Heart left ventricle (tissue), 16 donors: ENCODE data around the gene HMGN4. TPM values are rescaled to one million over a fixed set of nuclear protein-coding genes. Genes with fewer than 3 reads are reported as not detected.
A peak's percentile ranks its signal among the peaks of the same experiment; 100 is the strongest.

Source experiments
- ATAC-seq, 4 donors: fragments of 200-7000 bp; cut with Tn5 transposase; one replicate each; pipeline ENCODE4 v1.9.1; 2020 to 2022; ENCODE audit warnings: moderate library complexity in 4 of 4, mild to moderate bottlenecking in 3 of 4, moderate number of reproducible peaks in 1 of 4
- DNase-seq, 5 donors: peaks; one replicate each; pipeline ENCODE4 v3.0.0-alpha.2; 2020
- H3K27ac ChIP-seq, 12 donors: fragments of 200-600 bp; sonication (generic) in 4 of 12; one replicate each; pipeline versions ENCODE4 v1.5.0 to v1.8.0; 2016 to 2022; ENCODE audit warnings: mild to moderate bottlenecking in 2 of 12
- H3K27me3 ChIP-seq, 9 donors: fragments of 200-600 bp; sonication (generic) in 2 of 9; one replicate each; pipeline versions ENCODE4 v1.5.1 to v1.8.0; 2016 to 2022; ENCODE audit warnings: mild to moderate bottlenecking in 3 of 9
- H3K36me3 ChIP-seq, 9 donors: fragments of 200-600 bp; sonication (generic) in 2 of 9; one replicate each; pipeline versions ENCODE4 v1.5.0 to v1.8.0; 2018 to 2022; ENCODE audit warnings: mild to moderate bottlenecking in 2 of 9
- H3K4me1 ChIP-seq, 12 donors: fragments of 200-600 bp; sonication (generic) in 4 of 12; one replicate each; pipeline versions ENCODE4 v1.5.0 to v1.8.0; 2016 to 2022; ENCODE audit warnings: mild to moderate bottlenecking in 3 of 12
- H3K4me3 ChIP-seq, 12 donors: fragments of 200-600 bp; sonication (generic) in 4 of 12; one replicate each; pipeline versions ENCODE4 v1.5.0 to v1.8.0; 2017 to 2022; ENCODE audit warnings: mild to moderate bottlenecking in 9 of 12, moderate library complexity in 4 of 12
- H3K9me3 ChIP-seq, 12 donors: fragments of 200-600 bp; sonication (generic) in 4 of 12; one replicate each; pipeline versions ENCODE4 v1.5.0 to v1.8.0; 2016 to 2022; ENCODE audit warnings: mild to moderate bottlenecking in 1 of 12
- CTCF ChIP-seq, 12 donors: fragments of 200-600 bp; sonication (generic) in 4 of 12; IDR thresholded peaks; one replicate each; pipeline versions ENCODE4 v1.5.0 to v1.8.0; 2018 to 2022; ENCODE audit warnings: antibody characterized with exemption in 12 of 12, mild to moderate bottlenecking in 5 of 12
- POLR2A ChIP-seq, 2 donors: fragments of 450-650 bp; IDR thresholded peaks; one replicate each; pipeline ENCODE4 v1.6.1; 2017; ENCODE audit warnings: antibody characterized with exemption in 2 of 2, mild to moderate bottlenecking in 2 of 2, moderate library complexity in 2 of 2
- WGBS, 4 donors: extraction: QIAGEN DNeasy Blood & Tissue Kit in 2 of 4; methylation state at CpG; one replicate each; pipeline versions ENCODE4 v1.1.5 to v1.1.7; 2013 to 2018; 5-methylcytosine and 5-hydroxymethylcytosine counted together
- intact Hi-C, 10 donors: fragments of 100-400 bp; cut with DNase I; formaldehyde crosslinking; loops; one replicate each; pipeline versions ENCODE4 v1.11.1 to v1.14.2; 2022
- polyA plus RNA-seq, 2 donors: library from polyadenylated mRNA; stranded (reverse); fragments of 200-250 nt; gene quantifications; one replicate each; pipeline ENCODE4 v1.2.3, GENCODE V29; 2013
- total RNA-seq, 9 donors: library from RNA; depleted of rRNA in 2 of 9; stranded (reverse); fragments of >200 nt in 2 of 9; fragmentation: NEBNext Ultra II Directional in 3 of 9; extraction: Animal tissue kit (Norgen Biotek cat#: 25700) in 3 of 9; gene quantifications; one replicate each; pipeline versions ENCODE4 v1.1.0 to v1.2.4, GENCODE V29; 2016 to 2023
- donor health status: ischemic (EF 13 %, LVEDD 7.1; RV severe dilation, severe dysfunction).
- donor health status: healthy with polysubstance abuse.
- donor health status: DM: no; HTN: yes; CAD: no.
- donor health status: DM: no; HTN: no; CAD: no.
- donor health status: ischemic (EF 25% LVEDD 6.9; RV normal size, moderate dysfunction).
- donor health status: ischemic (EF 25% LVEDD 5.7; RV mildly dilated, moderate dysfunction).
- donor health status: healthy.
- donor health status: DM: yes; HTN: yes; CAD: no.
- donor health status: ischemic (EF 35%, LVEDD 5.7; RV mildly dilated, moderate dysfunction).
- donor health status: nonischemic (EF 11% LVEDD 7.7; RV severe dilation, severe dysfunction).
- donor health status: DM: yes; HTN: yes; CAD: no.
- donor health status: PGD.
- donor health status: ischemic (EF 29% LVEDD 5.4; RV normal size, mild dysfunction).
- donor health status: nonischemic (EF 23%, LVEDD 6.1; RV moderate dilation, normal function).

The HMGN4 gene
- total and polyA plus RNA-seq, 11 donors: 5.8 to 52.8 (median 32.1) TPM

GRCh38 chr6:26493258-26493657, 44.9 kb upstream of the HMGN4 start:
- ATAC-seq: no peak
- 62 to 73% (median 68%) methylated on average over 2 of the region's 2 CpGs for WGBS, 4 donors
- H3K27ac ChIP-seq: no peak overlapping the region
- no peaks in the 10 kb centered on the region for H3K4me1 ChIP-seq
- no peaks in the 10 kb centered on the region for H3K9me3 ChIP-seq
- no peak overlapping the region for H3K4me3 ChIP-seq
- no peak for DNase-seq
- H3K36me3 ChIP-seq: no peaks in the 10 kb centered on the region
- TF ChIP-seq CTCF (IDR thresholded peaks at IDR 0.05): peak in 1 of 12 donors; percentile 17
- no peak for TF ChIP-seq POLR2A (IDR thresholded peaks at IDR 0.05)
- peaks cover 0 to 7% (median 0%) of the 10 kb centered on the region in 9 donors for H3K27me3 ChIP-seq
- intact Hi-C loops: no loop called here

GRCh38 chr6:26494117-26494516, 44.0 kb upstream of the HMGN4 start:
- peaks cover 0 to 7% (median 0%) of the 10 kb centered on the region in 9 donors for H3K27me3 ChIP-seq
- H3K9me3 ChIP-seq: no peaks in the 10 kb centered on the region
- no peak for TF ChIP-seq CTCF (IDR thresholded peaks at IDR 0.05)
- no peak for TF ChIP-seq POLR2A (IDR thresholded peaks at IDR 0.05)
- no peak for DNase-seq
- no peak for ATAC-seq
- WGBS, 4 donors: 85 to 90% (median 87%) methylated on average over 3 of the region's 3 CpGs
- intact Hi-C loops: no loop called here
- no peaks in the 10 kb centered on the region for H3K4me1 ChIP-seq
- no peaks in the 10 kb centered on the region for H3K36me3 ChIP-seq
- H3K4me3 ChIP-seq: no peak overlapping the region
- H3K27ac ChIP-seq: no peak overlapping the region

- TF ChIP-seq POLR2A (IDR thresholded peaks at IDR 0.05): no peak
- TF ChIP-seq CTCF (IDR thresholded peaks at IDR 0.05): no peak
- H3K4me1 ChIP-seq: no peaks in the 10 kb centered on the region
- 42 to 67% (median 59%) methylated on average over 1 of the region's 1 CpG for whole genome bisulfite sequencing, 4 donors
- ATAC-seq (no peak), DNase-seq (no peak)
- intact Hi-C loops: no loop called here
- no peak overlapping the region for H3K27ac ChIP-seq
- H3K9me3 ChIP-seq: no peaks in the 10 kb centered on the region
- H3K36me3 ChIP-seq: no peaks in the 10 kb centered on the region
- H3K4me3 ChIP-seq: no peak overlapping the region
- peaks cover 0 to 10% (median 0%) of the 10 kb centered on the region in 9 donors for H3K27me3 ChIP-seq
These were observed 42.9 kb upstream of the HMGN4 start for GRCh38 chr6:26495281-26495680.

- no peaks in the 10 kb centered on the region for H3K36me3 ChIP-seq
- peaks cover 0 to 13% (median 6%) of the 10 kb centered on the region in 12 donors for H3K4me1 ChIP-seq
- H3K4me3 ChIP-seq: no peak overlapping the region
- DNase-seq: no peak
- intact Hi-C loops: no loop called here
- H3K27me3 ChIP-seq: peaks cover 0 to 31% (median 21%) of the 10 kb centered on the region in 9 donors
- H3K9me3 ChIP-seq: no peaks in the 10 kb centered on the region
- WGBS, 4 donors: 70 to 83% (median 80%) methylated on average over 4 of the region's 4 CpGs
- H3K27ac ChIP-seq: no peak overlapping the region
- no peak for TF ChIP-seq CTCF (IDR thresholded peaks at IDR 0.05)
- TF ChIP-seq POLR2A (IDR thresholded peaks at IDR 0.05): no peak
- ATAC-seq: no peak
These were observed 40.6 kb upstream of the HMGN4 start for GRCh38 chr6:26497610-26498009.
